ENCODE measurements around the gene ADGRV1.

The ADGRV1 gene

DNA sequence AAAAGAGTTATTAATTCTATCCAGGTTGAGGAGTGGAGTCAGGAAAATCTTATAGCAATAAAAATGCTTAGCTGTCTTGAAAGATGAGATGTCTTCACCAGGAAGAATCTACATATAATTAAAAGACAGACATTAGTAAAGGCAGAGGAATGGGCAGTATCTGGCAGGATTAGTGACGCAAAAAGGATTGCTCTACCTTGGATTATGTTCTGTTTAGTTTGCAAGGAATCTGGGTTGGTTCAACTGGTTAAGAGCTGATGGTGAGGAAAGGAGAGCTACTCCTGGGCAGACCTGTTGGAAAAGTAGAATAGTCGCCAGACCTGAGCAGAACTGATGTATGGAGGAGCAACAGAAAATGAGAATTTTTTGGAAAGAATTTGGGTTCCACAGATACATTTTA, 318.5 kb downstream of the ADGRV1 start:
- DNase-seq = no peak

DNA sequence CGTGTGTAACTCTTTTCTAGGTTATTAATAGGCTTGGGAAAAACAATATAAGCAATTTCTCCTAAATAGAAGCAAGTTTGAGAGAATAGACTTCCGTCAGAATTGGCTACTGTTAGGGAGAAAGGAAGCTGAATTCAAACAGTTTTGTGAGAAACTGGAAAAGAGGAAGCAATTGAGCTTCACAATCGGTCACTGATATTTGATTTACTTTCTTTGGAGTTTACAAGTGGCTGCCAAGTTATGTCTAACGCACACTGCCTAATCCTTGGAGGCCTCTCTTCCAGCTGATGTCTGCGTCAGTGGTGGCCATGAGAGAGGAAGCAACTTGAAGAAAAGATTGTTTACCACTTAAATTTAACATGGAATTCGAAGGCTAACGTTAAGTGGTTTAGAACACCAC, 319.5 kb downstream of the ADGRV1 start:
- DNase-seq = no peak

DNA sequence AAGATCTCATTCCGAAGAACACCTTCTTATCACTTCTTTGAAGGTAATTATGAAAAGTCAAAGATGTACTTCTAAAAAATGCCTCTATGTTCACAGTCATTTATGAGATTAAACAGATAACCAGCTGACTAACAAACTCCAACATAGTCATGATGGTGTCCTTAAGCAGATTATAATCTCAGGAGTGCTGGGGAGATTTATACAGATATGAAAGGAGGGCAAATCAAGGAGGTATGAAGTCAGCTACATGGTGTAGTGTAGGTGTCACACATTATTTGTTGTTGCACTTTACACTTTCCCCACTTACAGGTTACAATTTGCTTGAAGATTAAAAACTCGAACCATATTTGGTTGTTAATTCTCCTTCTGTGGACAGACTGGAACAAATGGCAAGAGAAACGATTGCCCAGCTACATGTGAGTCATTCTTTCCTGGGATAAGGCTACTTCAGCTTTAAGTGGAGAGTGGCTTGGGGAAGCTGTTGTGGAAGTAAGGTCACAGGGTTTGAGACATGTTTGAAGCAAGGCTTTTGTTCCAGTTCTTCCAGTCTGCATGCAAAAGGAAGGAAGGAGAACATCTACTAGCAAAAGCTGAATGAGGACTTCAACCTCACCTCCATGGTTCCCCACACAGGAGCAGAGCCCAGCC, 320.1 kb downstream of the ADGRV1 start:
- no peak for DNase-seq

DNA sequence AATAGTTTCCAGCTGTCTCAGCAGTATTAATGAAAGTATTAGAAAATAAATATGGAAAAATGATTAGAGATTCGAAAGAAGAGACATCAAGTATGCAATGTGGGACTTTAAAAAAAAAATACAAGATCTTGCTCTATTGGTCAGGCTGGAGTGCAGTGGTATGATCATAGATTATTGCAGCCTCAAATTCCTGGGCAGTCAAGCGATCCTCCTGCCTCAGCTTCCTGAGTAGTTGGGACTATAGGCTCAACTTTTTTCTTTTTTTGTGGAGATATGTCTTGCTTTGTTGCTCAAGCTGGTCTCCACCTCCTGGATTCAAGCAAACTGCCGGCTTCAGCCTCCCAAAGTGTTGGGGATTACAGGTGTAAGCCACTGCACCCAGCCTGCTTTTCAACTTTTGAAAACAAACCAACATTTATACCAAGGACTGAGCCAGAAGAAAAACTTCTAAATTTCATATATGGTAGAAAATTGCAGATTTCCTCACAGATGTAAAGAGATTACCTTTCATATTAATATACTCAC, 323.1 kb downstream of the ADGRV1 start:
- no peak for DNase-seq

- no peak for DNase-seq
Measured at GRCh38 chr5:90882448-90882847, 323.9 kb downstream of the ADGRV1 start.

DNA sequence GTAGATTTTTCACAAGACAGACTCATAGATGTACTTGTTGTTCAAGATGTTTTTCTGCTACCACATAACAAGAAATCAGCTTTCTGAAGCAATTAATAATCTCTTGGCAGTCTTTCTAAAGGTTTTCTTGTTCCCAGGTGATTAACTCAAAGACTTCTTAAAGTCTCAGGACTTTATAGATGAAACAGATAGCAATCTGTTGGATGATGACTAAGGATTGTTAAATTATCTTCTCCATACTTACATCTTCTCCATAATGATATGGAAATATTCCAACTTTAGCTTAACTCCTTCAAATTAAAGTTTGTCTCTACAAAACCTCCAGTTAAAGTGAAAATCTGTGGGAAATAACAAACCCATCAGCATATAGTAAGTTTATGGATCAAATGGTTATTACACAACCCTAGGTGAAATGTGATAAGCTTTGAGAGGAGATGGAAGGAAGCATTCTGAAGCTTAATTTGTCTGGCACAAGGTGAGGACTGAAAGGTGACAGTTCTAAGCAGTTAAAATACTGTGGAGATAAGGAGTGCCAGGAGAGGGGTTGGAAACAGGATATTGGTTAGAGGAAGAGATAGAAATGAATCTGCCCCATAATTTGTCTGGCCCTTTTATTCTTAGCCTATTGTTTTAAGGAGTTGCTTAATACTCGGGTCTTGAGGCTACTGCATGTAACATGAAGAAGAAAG, 326.7 kb downstream of the ADGRV1 start:
- no peak for DNase-seq

GRCh38 chr5:90886381-90886780, 327.8 kb downstream of the ADGRV1 start:
- DNase-seq = no peak

DNA sequence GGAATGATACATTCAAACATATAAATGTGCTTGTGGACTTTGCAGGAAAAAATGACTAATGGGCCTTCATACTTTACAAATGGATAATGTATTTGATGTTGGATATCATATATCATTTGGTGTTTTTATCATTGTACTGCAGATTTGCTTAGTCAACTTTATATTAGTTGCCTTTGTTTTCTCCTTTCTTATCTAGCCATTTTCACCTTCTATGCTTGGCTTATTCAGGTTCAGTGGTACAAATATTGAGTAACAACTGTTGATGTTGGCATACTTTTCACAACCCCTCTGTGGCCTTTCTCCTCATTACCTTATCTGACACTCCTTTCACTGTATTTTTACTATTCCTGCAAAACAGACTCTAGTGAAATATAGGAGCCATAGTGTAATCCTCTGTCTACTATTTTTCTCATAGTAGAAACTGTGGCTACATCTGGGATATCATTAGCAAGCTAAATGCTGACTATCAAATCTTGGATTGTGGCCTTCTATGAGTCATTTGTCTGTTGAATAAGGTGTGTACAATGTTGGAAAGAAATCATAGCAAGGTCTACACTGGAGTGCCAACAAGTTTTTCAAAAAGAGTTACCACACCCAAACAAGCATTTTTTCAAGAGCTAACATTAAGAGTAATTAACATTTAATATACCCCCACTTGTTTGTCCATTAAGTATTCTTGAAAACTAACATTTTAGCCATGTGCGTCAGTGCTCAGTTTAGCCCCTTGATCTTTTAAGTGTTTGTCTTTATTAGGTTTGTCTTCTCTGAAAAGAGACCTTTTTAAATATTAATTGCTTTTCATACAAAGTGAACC, 330.1 kb downstream of the ADGRV1 start:
- DNase-seq = no peak

GRCh38 chr5:90889325-90889600, 330.7 kb downstream of the ADGRV1 start:
- no peak for DNase-seq

- no peak for DNase-seq
Measured at GRCh38 chr5:90890180-90890579, 331.6 kb downstream of the ADGRV1 start.

GRCh38 chr5:90894866-90895420, 336.3 kb downstream of the ADGRV1 start:
- no peak for DNase-seq

DNA sequence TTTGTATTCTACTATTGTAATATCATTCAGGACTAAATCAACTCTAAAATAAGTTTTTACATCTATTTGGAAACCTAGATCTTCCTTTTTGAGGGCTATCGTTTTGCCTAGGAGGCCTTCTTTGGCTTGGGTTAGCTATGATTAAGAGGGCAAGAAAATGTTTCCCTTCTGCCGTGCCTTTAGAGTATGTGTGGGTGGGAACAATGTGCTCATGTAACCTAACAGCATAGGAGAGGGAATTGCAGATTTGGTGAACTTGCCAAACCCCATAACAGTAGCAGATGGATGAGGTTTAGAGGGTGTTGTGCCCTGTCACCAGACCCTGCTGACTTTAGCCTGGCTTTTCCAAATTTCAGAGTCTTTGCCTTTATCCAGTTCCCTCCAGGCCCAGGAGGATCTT, 339.0 kb downstream of the ADGRV1 start:
- no peak for DNase-seq

DNA sequence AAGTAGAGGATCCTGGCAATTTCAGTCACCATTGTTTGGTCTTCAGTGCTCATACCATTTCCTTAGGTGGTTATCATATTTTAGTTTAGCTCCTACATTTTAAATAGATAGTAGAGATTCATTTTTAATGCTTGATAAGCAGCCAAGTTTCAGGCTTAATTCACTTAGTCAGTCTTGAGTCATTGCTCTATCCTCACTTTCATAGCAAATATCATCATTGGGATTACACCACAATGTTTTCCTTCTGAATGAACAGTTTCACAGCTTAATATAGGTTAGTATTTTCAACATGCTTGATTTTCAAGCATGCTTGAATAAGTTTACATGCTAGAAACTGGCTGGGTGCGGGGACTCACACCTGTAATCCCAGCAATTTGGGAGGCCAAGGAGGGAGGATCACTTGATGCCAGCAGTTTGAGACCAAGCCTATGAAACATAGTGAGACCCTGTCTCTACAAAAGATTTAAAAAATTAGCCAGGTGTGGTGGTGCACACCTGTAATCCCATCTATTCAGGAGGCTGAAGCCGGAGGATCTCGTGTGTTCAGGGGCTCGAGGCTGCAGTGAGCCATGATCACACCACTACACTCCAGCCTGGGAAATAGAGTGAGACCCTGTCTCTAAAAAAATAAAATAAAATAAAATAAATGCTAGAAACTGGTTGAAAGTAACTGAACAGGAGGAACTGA, 339.9 kb downstream of the ADGRV1 start:
- no peak for DNase-seq

DNA sequence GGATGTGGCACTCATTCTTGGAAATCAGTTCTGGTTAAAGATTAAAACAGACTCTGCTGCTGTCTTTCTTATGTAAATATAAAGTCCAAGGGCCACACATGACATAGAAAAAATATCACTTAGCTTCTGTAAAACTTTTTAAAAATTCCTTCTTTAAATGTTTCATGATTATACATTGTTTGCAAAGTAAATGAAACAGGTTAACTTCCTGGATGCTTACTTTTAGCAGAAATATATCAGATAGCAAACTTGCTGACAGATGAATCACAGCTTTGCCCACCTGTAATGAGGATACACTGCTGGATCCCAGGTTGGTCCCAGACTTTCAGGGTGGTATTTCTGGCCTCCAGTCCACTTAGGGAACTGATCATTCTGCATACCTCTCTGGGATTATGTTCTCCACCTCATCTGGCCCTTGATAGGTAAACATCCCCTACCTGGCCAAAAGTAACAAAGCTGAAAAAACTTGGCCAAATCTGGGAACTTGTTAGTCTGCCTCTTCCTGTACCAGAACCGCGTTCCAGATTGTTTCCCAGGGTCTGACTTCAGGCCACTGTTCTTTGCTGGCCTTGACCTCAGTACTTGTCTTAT, 340.5 kb downstream of the ADGRV1 start:
- DNase-seq = no peak

DNA sequence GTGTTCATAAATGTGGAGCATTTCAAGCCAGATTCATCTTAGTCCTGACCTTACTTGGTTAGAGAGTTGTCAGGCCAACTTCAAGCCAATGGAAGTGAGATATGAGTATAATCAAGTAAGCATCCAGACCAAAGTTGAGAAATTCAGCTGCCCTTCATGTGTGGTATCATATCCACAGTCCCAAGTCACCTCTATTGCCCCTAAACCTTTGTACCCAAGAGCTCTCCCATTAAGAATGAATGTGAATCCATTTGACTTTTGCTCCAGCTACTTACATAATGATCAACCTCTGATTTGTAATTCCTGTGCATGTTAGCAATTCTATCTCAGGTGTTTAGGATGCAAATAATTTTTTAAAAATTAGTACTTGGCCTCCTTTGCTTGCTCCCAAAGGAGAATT, 342.7 kb downstream of the ADGRV1 start:
- DNase-seq = no peak

GRCh38 chr5:90902170-90902569, 343.6 kb downstream of the ADGRV1 start:
- DNase-seq = no peak

GRCh38 chr5:90902651-90903386, 344.2 kb downstream of the ADGRV1 start:
- DNase-seq = no peak

GRCh38 chr5:90909101-90909503, 350.5 kb downstream of the ADGRV1 start:
- no peak for DNase-seq

GRCh38 chr5:90909940-90910339, 351.3 kb downstream of the ADGRV1 start:
- no peak for DNase-seq

DNA sequence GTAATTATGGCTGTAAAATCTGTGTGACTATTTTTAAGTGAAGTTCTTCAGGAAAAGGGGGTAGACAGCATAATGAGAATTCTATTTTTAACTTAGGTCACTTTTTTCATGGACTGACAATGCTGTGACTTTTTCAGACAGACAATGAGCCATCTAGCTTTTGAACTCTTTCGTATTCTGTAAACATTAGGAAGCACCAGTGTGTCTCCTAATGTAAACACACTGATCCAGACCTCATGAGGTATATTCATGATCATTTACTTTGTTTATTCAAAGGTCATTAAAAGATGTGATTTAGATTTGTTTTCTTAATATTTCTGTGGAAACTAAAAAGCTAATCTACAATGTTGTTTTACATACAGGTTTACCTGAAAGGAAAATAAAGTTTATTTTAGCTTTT, 352.6 kb downstream of the ADGRV1 start:
- no peak for DNase-seq

- DNase-seq = no peak
Measured at GRCh38 chr5:90912476-90912875, 353.9 kb downstream of the ADGRV1 start.

DNA sequence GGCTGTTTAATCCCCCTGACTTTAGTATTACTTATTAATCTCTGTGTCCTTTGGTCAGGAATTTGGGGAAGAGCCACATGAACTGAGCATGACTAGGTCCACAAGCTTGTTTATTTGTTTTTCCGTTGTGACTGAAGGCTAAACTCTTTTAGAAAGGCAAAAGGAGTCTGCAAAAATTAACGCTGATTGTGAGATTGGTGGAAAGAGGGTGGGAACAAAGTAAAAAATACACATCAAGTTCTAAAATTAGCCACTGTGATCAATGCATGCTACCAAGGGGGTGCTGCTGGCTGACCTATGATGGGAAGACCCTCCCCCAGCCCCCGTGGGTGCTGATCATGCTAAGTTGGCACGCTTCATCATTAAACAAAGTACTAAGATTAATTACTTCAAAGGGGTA, 356.8 kb downstream of the ADGRV1 start:
- DNase-seq = no peak

Measured in stimulated activated CD4-positive, alpha-beta T cell treated with anti-CD3 and anti-CD28 coated beads, Interleukin-2, amount 100 ng/mL, for 48 hours (primary cell).